Measurements from ENCODE around the gene TRIM60.
"Not testable (repeated sequence)": the region's sequence is repeated elsewhere in the genome, so short reads cannot be mapped to it uniquely, and the experiment has no call there.

The TRIM60 gene

DNA sequence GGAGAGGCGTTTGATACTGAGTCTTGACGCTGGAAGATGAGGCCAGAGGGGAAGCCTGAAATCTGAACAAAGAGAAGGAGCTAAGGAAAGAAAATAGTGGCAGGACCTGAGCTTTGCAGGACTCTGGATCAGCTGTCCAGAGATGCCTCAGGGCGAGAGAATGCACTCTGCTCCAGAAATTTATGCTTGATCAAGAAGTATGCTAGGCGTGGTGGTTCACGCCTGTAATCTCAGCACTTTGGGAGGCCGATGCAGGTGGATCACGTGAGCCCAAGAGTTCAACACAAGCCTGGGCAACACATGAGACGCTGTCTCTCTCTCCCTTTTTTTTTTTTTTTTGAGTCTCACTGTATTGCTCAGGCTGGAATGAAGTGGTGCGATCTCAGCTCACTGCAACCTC, 23.8 kb downstream of the TRIM60 start:
- DNase-seq, result no peak

DNA sequence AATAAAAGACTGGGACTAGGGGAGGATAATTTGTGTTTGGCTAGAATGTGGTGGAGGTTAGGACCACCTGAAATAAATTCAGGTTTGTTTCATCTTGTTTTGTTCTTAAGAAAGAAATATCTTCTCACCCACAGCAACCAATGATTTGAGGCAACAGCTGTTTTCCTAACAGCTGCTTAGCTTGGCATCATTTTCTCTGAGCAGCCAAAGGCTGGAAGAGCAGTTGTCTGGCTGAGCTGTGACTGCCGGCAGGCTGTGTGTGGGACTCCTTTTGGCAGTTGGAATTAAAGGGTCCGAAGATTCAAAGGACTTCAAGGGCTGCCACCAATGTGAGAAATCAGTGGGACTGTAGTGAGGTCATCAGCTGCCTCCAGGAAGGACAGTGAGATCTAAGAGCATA, 26.9 kb downstream of the TRIM60 start:
- no peak for DNase-seq

DNA sequence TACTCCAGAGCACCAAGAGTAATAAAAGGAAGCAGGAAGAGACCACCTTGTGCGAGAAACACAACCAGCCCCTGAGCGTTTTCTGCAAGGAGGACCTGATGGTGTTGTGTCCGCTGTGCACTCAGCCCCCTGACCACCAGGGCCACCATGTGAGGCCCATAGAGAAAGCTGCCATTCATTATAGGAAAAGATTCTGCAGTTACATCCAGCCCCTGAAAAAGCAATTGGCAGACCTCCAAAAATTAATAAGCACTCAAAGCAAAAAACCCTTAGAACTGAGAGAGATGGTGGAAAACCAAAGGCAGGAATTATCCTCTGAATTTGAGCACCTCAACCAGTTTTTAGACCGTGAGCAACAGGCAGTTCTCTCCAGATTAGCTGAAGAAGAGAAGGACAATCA, 27.6 kb downstream of the TRIM60 start:
- no peak for DNase-seq

DNA sequence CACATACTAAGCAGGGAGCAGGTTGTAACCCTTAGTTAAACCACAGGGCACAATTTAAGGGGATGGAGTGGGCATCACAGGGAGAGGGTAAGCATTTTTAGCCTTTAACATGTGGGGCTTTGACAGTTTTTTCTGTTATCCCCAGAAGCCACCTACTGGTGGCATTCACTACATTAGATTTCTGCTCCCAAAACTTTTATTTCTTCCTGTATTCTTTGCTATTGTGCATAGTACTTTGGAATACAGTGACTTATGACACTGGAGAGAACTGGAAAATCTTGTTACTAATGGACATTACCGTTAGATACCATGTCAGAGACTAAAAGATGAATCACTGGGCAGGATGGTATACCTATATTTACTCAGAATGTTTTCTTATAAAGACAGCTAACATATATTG, 29.1 kb downstream of the TRIM60 start:
- no peak for DNase-seq

DNA sequence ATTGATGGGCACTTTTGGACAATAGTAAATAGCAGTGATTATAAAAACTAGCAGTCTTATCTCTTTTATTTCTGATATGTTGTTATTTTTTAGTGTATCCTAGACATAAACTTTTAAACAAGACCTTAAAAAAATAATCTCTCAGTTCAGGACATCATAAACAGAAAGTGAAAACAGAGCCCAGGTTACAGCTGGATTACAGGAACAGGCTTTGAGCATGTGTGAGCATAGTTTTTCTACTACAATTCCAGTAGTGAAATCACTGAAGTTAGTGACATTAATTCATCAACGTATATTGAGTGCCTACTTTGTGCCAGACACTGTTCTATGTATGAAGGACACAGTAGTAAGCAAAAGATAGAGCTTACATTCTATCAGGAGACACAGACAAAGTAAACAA, 38.8 kb downstream of the TRIM60 start:
- DNase-seq, result no peak

DNA sequence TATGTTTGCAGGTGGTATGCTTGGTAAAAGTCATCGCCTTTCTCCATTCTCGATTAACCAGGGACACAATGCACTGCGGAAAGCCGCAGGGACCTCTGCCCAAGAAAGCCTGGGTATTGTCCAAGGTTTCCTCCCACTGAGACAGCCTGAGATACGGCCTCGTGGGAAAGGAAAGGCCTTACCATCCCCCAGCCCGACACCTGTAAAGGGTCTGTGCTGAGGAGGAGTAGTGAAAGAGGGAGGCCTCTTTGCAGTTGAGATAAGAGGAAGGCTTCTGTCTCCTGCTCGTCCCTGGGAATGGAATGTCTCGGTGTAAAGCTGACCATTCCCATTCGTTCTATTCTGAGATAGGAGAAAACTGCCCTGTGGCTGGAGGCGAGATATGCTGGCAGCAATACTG, 41.5 kb downstream of the TRIM60 start:
- DNase-seq, result not testable (repeated sequence)

DNA sequence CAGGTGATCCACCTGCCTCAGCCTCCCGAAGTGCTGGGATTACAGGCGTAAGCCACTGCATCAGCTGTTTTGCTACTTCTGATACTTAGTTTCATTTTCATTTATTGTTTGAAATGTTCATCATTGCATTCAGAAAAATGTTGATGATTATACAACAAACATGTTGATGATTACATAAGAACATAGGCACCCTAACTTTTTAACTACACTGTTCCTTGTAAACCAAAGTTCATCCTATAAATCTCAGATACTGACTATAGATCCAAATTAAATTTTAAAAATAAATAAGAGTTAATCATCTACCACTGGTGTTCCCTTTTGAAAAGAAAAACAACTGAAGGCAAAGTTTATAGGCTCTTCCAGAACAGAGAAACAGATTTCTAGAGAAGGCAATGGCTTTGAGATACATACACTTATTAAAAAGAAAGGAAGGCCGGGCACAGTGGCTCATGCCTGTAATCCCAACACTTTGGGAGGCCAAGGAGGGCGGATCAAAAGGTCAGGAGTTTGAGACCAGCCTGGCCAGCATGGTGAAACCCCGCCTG, 45.3 kb downstream of the TRIM60 start:
- DNase-seq, result no peak

DNA sequence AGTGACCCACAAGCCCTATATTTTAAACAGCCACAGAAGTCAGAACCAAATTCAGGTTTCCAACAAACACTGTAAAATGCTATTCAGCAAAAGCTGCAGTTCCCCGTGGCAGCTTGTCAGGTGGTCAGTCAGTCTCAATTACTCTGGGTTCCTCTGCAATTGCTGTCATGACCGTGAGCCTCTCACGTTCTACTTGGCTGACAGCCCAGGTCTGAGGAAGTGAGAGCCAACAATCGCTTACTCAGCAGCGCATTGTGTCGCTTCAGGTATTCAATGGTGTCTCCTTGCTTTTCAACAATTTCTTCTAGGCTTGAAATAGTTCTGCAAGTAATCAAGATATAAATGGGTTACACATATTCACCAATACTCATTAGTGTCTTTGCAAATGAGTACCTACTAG, 47.7 kb downstream of the TRIM60 start:
- DNase-seq, result no peak

DNA sequence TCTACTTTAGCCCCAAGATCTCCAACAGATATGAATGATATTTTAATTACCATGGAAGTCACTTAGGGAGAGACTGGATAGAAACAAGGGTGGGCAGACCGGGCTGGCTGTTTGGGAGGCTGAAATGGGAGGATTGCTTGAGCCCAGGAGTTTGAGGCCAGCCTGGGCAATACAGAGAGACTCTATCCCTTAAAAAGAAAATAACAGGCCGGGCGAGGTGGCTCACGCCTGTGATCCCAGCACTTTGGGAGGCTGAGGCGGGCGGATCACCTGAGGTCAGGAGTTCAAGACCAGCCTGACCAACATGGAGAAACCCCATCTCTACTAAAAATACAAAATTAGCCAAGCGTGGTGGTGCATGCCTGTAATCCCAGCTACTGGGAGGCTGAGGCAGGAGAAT, 53.0 kb downstream of the TRIM60 start:
- not testable (repeated sequence) for DNase-seq

DNA sequence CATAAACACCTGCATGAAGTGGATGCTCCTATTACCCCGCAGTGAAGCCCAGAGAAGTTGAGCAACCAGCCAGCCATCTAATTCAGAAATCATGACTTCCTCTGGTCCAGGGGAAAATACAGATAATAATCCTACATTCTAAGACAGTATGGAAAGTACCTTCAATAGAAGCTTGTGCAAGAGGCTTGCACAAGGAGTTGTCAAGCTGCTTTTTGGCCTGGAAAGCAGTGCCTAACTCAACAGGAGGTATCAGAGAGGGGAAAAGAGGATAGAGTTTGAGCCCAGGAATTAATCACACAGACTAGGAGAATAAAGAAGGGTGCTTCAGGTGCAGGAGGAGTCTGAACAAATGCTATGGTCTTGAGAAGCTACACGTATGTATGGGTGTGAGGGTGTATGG, 54.1 kb downstream of the TRIM60 start:
- no peak for DNase-seq

DNA sequence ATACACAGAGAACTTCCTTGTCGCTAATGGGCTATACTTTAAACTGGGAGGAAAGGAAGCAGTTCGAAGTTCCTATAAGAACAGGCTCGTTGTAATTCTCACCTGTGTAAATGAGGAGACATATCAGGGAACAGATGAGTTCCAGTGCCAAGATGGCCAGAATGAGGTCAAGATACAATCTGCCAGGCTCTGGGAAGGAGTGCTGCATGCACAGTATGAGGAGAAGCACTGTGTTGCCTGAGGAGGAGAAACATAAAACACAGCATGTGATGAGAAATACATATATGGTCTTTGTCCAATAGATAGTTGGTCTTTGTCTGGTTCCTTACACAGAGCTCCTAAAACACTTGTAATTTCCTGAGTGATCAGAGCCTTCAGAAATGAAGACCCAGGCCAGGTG, 56.6 kb downstream of the TRIM60 start:
- no peak for DNase-seq

Measured in stimulated activated CD4-positive, alpha-beta T cell treated with anti-CD3 and anti-CD28 coated beads, Interleukin-4, amount 100 ng/mL, for 4 hours (primary cell).